HepG2 (cell line): ENCODE data around the gene WRAP73.

ENCODE experiments used
- ARID3A ChIP-seq: IDR thresholded peaks from 2 replicates; pipeline ENCODE4 v1.6.1; 2012; ENCODE audit warnings: low read depth, low read length, improper control_type of control experiment
- JUN ChIP-seq: sonication (generic); formaldehyde crosslinking; IDR thresholded peaks from 2 replicates; pipeline ENCODE4 v1.4.0; 2020; ENCODE audit warnings: mild to moderate bottlenecking, missing genetic modification reagents
- MYC ChIP-seq: sonication (generic); formaldehyde crosslinking; IDR thresholded peaks from 2 replicates; pipeline ENCODE4 v1.9.0; 2021; ENCODE audit warnings: missing genetic modification reagents, borderline replicate concordance
- NRL ChIP-seq: sonication (generic); formaldehyde crosslinking; IDR thresholded peaks from 2 replicates; pipeline ENCODE4 v1.5.0; 2020; ENCODE audit warnings: missing genetic modification reagents, mild to moderate bottlenecking, moderate library complexity, borderline replicate concordance
- RBAK ChIP-seq: sonication (generic); formaldehyde crosslinking; IDR thresholded peaks from 2 replicates; pipeline ENCODE4 v1.5.1; 2020; ENCODE audit warnings: mild to moderate bottlenecking, missing genetic modification reagents
- USF2 ChIP-seq, 2 experiments: sonication (generic) in 1 of 2; formaldehyde crosslinking in 1 of 2; IDR thresholded peaks; 2 replicates each; pipeline versions ENCODE4 v1.5.1 to v1.6.1; 2011 to 2020; ENCODE audit warnings: borderline replicate concordance in 1 of 2, low read depth in 1 of 2, low read length in 1 of 2, mild to moderate bottlenecking in 1 of 2, missing genetic modification reagents in 1 of 2, moderate library complexity in 1 of 2
- ZBTB26 ChIP-seq: IDR thresholded peaks from 2 replicates; pipeline ENCODE4 v1.6.1; 2016; ENCODE audit warnings: missing compliant biosample characterization, missing genetic modification reagents, borderline replicate concordance
- ZBTB33 ChIP-seq: sonication (generic); formaldehyde crosslinking; IDR thresholded peaks from 2 replicates; pipeline ENCODE4 v1.4.0; 2020; ENCODE audit warnings: missing genetic modification reagents
- ZC3H13 ChIP-seq: sonication (generic); formaldehyde crosslinking; IDR thresholded peaks from 2 replicates; pipeline ENCODE4 v1.8.1; 2023; ENCODE audit warnings: mild to moderate bottlenecking, missing genetic modification reagents, moderate library complexity
- ZNF639 ChIP-seq: conservative IDR thresholded peaks from 2 replicates; pipeline ENCODE4 v1.6.1; 2018; ENCODE audit warnings: missing genetic modification reagents

- TF ChIP-seq ZC3H13 (CRISPR knock-in tag) = no peak
- TF ChIP-seq ZNF639 = no peak
- no peak for TF ChIP-seq ARID3A
- no peak for TF ChIP-seq RBAK (CRISPR knock-in tag)
- TF ChIP-seq ZBTB26 (CRISPR knock-in tag) = no peak
- no peak for TF ChIP-seq NRL (CRISPR knock-in tag)
- TF ChIP-seq USF2 (IDR thresholded peaks at IDR 0.05; ENCODE audit: low read depth, low read length) = no peak
- no peak for TF ChIP-seq USF2 (CRISPR knock-in tag; IDR thresholded peaks at IDR 0.05; ENCODE audit: borderline replicate concordance)
- TF ChIP-seq JUN (CRISPR knock-in tag) = no peak
- no peak for TF ChIP-seq MYC (CRISPR knock-in tag)
- no peak for TF ChIP-seq ZBTB33 (CRISPR knock-in tag)
Observed at GRCh38 chr1:3601743-3602142, 48.2 kb downstream of the WRAP73 start.
